ENCODE measurements around the gene LRP11.

GRCh38 chr6:149860834-149861602 is 3.1 kb downstream of the LRP11 start:
- TF ChIP-seq, protein P1, sequence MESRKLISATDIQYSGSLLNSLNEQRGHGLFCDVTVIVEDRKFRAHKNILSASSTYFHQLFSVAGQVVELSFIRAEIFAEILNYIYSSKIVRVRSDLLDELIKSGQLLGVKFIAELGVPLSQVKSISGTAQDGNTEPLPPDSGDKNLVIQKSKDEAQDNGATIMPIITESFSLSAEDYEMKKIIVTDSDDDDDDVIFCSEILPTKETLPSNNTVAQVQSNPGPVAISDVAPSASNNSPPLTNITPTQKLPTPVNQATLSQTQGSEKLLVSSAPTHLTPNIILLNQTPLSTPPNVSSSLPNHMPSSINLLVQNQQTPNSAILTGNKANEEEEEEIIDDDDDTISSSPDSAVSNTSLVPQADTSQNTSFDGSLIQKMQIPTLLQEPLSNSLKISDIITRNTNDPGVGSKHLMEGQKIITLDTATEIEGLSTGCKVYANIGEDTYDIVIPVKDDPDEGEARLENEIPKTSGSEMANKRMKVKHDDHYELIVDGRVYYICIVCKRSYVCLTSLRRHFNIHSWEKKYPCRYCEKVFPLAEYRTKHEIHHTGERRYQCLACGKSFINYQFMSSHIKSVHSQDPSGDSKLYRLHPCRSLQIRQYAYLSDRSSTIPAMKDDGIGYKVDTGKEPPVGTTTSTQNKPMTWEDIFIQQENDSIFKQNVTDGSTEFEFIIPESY (IDR thresholded peaks at IDR 0.05) = no peak
- peak in 1 of 3 experiments; percentile 19; a peak in 1 of 6 replicates for TF ChIP-seq CTCF (IDR thresholded peaks at IDR 0.05 in 2 of 3, conservative IDR thresholded peaks at IDR 0.05 in 1 of 3; ENCODE audit: control insufficient read depth in 2 of 3, extremely low read depth in 1 of 3, insufficient read depth in 1 of 3, low read depth in 3 of 3, low read length in 3 of 3)
- no peak for TF ChIP-seq SREBF2 (IDR thresholded peaks at IDR 0.05; ENCODE audit: low read length)
- TF ChIP-seq CEBPB (IDR thresholded peaks at IDR 0.05; ENCODE audit: borderline replicate concordance in 1 of 2, low read depth in 2 of 2, low read length in 2 of 2) = no peak
- no peak for TF ChIP-seq MXI1 (IDR thresholded peaks at IDR 0.05; ENCODE audit: low read depth, low read length)
- TF ChIP-seq, protein P2, sequence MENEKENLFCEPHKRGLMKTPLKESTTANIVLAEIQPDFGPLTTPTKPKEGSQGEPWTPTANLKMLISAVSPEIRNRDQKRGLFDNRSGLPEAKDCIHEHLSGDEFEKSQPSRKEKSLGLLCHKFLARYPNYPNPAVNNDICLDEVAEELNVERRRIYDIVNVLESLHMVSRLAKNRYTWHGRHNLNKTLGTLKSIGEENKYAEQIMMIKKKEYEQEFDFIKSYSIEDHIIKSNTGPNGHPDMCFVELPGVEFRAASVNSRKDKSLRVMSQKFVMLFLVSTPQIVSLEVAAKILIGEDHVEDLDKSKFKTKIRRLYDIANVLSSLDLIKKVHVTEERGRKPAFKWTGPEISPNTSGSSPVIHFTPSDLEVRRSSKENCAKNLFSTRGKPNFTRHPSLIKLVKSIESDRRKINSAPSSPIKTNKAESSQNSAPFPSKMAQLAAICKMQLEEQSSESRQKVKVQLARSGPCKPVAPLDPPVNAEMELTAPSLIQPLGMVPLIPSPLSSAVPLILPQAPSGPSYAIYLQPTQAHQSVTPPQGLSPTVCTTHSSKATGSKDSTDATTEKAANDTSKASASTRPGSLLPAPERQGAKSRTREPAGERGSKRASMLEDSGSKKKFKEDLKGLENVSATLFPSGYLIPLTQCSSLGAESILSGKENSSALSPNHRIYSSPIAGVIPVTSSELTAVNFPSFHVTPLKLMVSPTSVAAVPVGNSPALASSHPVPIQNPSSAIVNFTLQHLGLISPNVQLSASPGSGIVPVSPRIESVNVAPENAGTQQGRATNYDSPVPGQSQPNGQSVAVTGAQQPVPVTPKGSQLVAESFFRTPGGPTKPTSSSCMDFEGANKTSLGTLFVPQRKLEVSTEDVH (IDR thresholded peaks at IDR 0.05; ENCODE audit: low read depth, partially characterized antibody) = no peak
- no peak for TF ChIP-seq EZH2 (IDR thresholded peaks at IDR 0.05; ENCODE audit: borderline replicate concordance, control insufficient read depth, low read depth, low read length)
- TF ChIP-seq POLR2AphosphoS5 (IDR thresholded peaks at IDR 0.05; ENCODE audit: low read length) = no peak
- TF ChIP-seq PKNOX1 (IDR thresholded peaks at IDR 0.05) = no peak
- no peak for TF ChIP-seq NFIC (IDR thresholded peaks at IDR 0.05; ENCODE audit: low read depth, low read length)
- no peak for TF ChIP-seq TAF1 (IDR thresholded peaks at IDR 0.05; ENCODE audit: borderline replicate concordance, low read depth, low read length)
- no peak for TF ChIP-seq SUZ12 (IDR thresholded peaks at IDR 0.05; ENCODE audit: unreplicated experiment)
- TF ChIP-seq PAX8 (IDR thresholded peaks at IDR 0.05) = no peak
- no peak for TF ChIP-seq YBX1 (IDR thresholded peaks at IDR 0.05)
